Loucy (cell line): ENCODE measurements around the gene DMBX1.

Experiments
- H2AFZ ChIP-seq: fragments of 200-600 bp; sonication (generic); 2 replicates; pipeline ENCODE4 v1.6.0; 2016; ENCODE audit warnings: antibody characterized with exemption, mild to moderate bottlenecking, low read length, moderate library complexity
- H3F3A ChIP-seq: fragments of 200-600 bp; 2 replicates; pipeline ENCODE4 v1.6.0; 2016; ENCODE audit warnings: antibody characterized with exemption, low read depth, mild to moderate bottlenecking
- H3K27me3 ChIP-seq: fragments of 200-600 bp; sonication (generic); 2 replicates; pipeline ENCODE4 v1.6.1; 2014; ENCODE audit warnings: low read length, mild to moderate bottlenecking; ENCODE audit not compliant: insufficient read depth, poor library complexity, severe bottlenecking
- H3K36me3 ChIP-seq: fragments of 200-600 bp; sonication (generic); 2 replicates; pipeline ENCODE4 v1.6.1; 2016; ENCODE audit warnings: low read length; ENCODE audit not compliant: insufficient read depth
- H3K4me1 ChIP-seq: fragments of 200-600 bp; sonication (generic); 2 replicates; pipeline ENCODE4 v1.5.1; 2014; ENCODE audit warnings: low read length, mild to moderate bottlenecking; ENCODE audit not compliant: insufficient read depth, poor library complexity, severe bottlenecking
- H3K4me2 ChIP-seq: fragments of 200-600 bp; sonication (generic); 2 replicates; pipeline ENCODE4 v1.6.0; 2014; ENCODE audit warnings: antibody characterized with exemption, low read length, low read depth, mild to moderate bottlenecking; ENCODE audit not compliant: poor library complexity, severe bottlenecking
- H3K4me3 ChIP-seq: fragments of 200-600 bp; sonication (generic); 2 replicates; pipeline ENCODE4 v1.5.1; 2014; ENCODE audit warnings: low read length, mild to moderate bottlenecking, mixed read lengths; ENCODE audit not compliant: poor library complexity, severe bottlenecking
- H3K79me2 ChIP-seq: fragments of 200-600 bp; sonication (generic); 2 replicates; pipeline ENCODE4 v1.6.1; 2014; ENCODE audit warnings: low read length; ENCODE audit not compliant: insufficient read depth
- H3K9ac ChIP-seq: fragments of 200-600 bp; sonication (generic); 2 replicates; pipeline ENCODE4 v1.6.0; 2014; ENCODE audit warnings: mild to moderate bottlenecking, low read depth, low read length, moderate library complexity; ENCODE audit not compliant: poor library complexity, severe bottlenecking
- H3K9me2 ChIP-seq: fragments of 200-600 bp; sonication (generic); replicated peaks from 2 replicates; pipeline ENCODE4 v1.6.1; 2016; ENCODE audit warnings: low read depth, low read length, mixed read lengths
- H3K9me3 ChIP-seq: fragments of 200-600 bp; sonication (generic); 2 replicates; pipeline ENCODE4 v1.6.1; 2014; ENCODE audit warnings: mild to moderate bottlenecking, antibody characterized with exemption, low read length, low read depth; ENCODE audit not compliant: insufficient read depth
- H4K20me1 ChIP-seq: fragments of 200-600 bp; sonication (generic); 2 replicates; pipeline ENCODE4 v1.6.0; 2014; ENCODE audit warnings: antibody characterized with exemption, low read length, mild to moderate bottlenecking; ENCODE audit not compliant: insufficient read depth, poor library complexity, severe bottlenecking
- EZH2phosphoT487 ChIP-seq: fragments of 200-600 bp; IDR thresholded peaks from 2 replicates; pipeline ENCODE4 v1.6.1; 2018; ENCODE audit warnings: antibody characterized with exemption, mild to moderate bottlenecking, moderate library complexity, borderline replicate concordance
- TF ChIP-seq, protein P1 (sequence below): fragments of 200-600 bp; sonication (generic); conservative IDR thresholded peaks from 2 replicates; pipeline ENCODE4 v1.5.1; 2014; ENCODE audit warnings: mild to moderate bottlenecking, antibody characterized with exemption, low read length

DMBX1 gene

GRCh38 chr1:46453449-46453848 is 36.2 kb upstream of the DMBX1 start:
- H3K9me3 ChIP-seq: no peaks in the 10 kb centered on the region
- no peaks in the 10 kb centered on the region for H3K9me2 ChIP-seq
- no peak overlapping the region for H3K4me3 ChIP-seq
- H3F3A ChIP-seq: no peaks in the 10 kb centered on the region
- H4K20me1 ChIP-seq: no peaks in the 10 kb centered on the region
- H3K9ac ChIP-seq: no peak overlapping the region
- TF ChIP-seq, protein P1, sequence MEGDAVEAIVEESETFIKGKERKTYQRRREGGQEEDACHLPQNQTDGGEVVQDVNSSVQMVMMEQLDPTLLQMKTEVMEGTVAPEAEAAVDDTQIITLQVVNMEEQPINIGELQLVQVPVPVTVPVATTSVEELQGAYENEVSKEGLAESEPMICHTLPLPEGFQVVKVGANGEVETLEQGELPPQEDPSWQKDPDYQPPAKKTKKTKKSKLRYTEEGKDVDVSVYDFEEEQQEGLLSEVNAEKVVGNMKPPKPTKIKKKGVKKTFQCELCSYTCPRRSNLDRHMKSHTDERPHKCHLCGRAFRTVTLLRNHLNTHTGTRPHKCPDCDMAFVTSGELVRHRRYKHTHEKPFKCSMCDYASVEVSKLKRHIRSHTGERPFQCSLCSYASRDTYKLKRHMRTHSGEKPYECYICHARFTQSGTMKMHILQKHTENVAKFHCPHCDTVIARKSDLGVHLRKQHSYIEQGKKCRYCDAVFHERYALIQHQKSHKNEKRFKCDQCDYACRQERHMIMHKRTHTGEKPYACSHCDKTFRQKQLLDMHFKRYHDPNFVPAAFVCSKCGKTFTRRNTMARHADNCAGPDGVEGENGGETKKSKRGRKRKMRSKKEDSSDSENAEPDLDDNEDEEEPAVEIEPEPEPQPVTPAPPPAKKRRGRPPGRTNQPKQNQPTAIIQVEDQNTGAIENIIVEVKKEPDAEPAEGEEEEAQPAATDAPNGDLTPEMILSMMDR: no peak
- no peak for TF ChIP-seq EZH2phosphoT487
- H2AFZ ChIP-seq: peak overlapping the region; percentile 57; the same call in 1 of the 2 replicates
- H3K36me3 ChIP-seq: no peaks in the 10 kb centered on the region
- H3K79me2 ChIP-seq: no peaks in the 10 kb centered on the region
- no peaks in the 10 kb centered on the region for H3K27me3 ChIP-seq
- H3K4me2 ChIP-seq: no peak overlapping the region
- H3K4me1 ChIP-seq: no peaks in the 10 kb centered on the region

- Histone ChIP-seq H3K27me3 (no peaks in the 10 kb centered on the region), H2AFZ (no peak overlapping the region)
- TF ChIP-seq, protein P1: no peak
- no peak for TF ChIP-seq EZH2phosphoT487
Measured at GRCh38 chr1:46455951-46456350, 33.7 kb upstream of the DMBX1 start.

GRCh38 chr1:46456411-46456963 is 33.1 kb upstream of the DMBX1 start:
- H4K20me1 ChIP-seq: no peaks in the 10 kb centered on the region
- H3K9me3 ChIP-seq: no peaks in the 10 kb centered on the region
- no peaks in the 10 kb centered on the region for H3F3A ChIP-seq
- H3K79me2 ChIP-seq: no peaks in the 10 kb centered on the region
- H3K9me2 ChIP-seq: no peaks in the 10 kb centered on the region
- no peaks in the 10 kb centered on the region for H3K36me3 ChIP-seq
- no peaks in the 10 kb centered on the region for H3K4me1 ChIP-seq
- TF ChIP-seq, protein P1: no peak
- no peak for TF ChIP-seq EZH2phosphoT487
- no peaks in the 10 kb centered on the region for H3K27me3 ChIP-seq
- H3K4me2 ChIP-seq: no peak overlapping the region
- no peak overlapping the region for H2AFZ ChIP-seq
- H3K9ac ChIP-seq: no peak overlapping the region
- H3K4me3 ChIP-seq: no peak overlapping the region

More at GRCh38 chr1:46455951-46456350, 33.7 kb upstream of the DMBX1 start:
- Histone ChIP-seq H3F3A (no peaks in the 10 kb centered on the region), H4K20me1 (no peaks in the 10 kb centered on the region), H3K79me2 (no peaks in the 10 kb centered on the region), H3K9me3 (no peaks in the 10 kb centered on the region), H3K4me1 (no peaks in the 10 kb centered on the region), H3K9me2 (no peaks in the 10 kb centered on the region), H3K36me3 (no peaks in the 10 kb centered on the region), H3K4me3 (no peak overlapping the region), H3K4me2 (no peak overlapping the region), H3K9ac (no peak overlapping the region)
